ENCODE data around the gene PCSK2.
"Not testable (repeated sequence)": the region's sequence is repeated elsewhere in the genome, so short reads cannot be mapped to it uniquely, and the experiment has no call there.

Gene PCSK2

GRCh38 chr20:17226410-17227218, at the start of gene PCSK2:
PCSK2 (plus strand) TSS chr20:17227040; CDS start chr20:17227306, 266 bp downstream.
- DNase-seq (ENCODE audit: low read depth in 2 of 2), result no peak

DNA sequence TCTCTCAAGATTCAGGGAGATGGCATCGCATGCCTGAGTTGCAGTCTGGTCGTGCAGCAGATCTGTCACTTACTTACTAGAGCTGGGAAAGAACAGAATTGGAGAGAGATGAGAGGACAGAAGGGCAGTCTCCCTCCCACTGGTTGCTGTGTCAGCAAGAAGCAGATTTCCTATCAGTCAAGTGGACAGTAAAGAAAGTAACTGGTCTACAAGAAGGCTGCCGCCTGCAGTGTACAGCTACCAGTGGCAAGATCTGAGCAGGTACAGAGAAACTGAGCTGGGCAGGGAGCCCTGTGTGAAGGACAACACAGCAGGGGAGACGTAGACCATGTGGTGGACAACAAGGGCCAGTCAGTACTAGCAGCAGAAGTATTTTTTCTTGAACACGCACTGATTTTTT, 49.5 kb upstream of the PCSK2 start:
- no peak for DNase-seq (ENCODE audit: low read depth in 2 of 2)

GRCh38 chr20:17179840-17180239, 47.0 kb upstream of the PCSK2 start:
- DNase-seq (ENCODE audit: low read depth in 2 of 2), result no peak

DNA sequence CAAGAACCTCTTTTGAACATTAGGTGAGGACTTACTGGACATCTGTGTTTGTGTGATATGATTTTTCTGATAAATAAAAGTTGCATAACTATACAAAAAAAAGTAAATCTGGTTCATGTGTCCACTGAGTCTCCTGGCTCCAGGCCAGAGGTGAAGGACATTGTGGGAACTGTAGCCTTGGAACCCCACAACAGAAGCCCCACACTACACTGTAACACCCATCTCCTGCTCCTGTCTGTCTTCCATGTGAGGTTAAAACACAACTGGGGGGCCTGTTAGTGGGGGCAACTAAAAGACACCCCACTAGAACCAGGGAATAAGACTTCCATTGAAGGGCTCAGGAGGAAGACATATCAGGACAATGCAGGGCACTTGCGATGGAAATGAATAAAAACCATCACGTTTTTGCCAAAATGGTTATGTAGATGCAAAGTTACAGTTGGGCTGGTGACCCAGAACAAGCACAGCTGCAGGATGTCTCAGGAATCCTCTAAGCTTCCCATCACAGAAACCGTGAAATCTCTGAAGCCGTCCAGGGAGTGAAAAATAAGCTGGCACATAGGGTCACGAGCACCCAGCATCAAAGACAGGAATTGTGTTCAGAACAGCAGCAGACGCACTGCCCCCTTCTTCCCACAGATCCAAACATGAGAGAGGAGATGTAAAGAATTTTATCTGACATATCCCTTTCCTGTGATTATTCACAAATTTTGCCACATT, 36.7 kb upstream of the PCSK2 start:
- no peak for DNase-seq (ENCODE audit: low read depth in 2 of 2)

- DNase-seq (ENCODE audit: low read depth in 2 of 2), result no peak
Observed at GRCh38 chr20:17197041-17197440, 29.8 kb upstream of the PCSK2 start.

- no peak for DNase-seq (ENCODE audit: low read depth in 2 of 2)
Observed at GRCh38 chr20:17202030-17202429, 24.8 kb upstream of the PCSK2 start.

DNA sequence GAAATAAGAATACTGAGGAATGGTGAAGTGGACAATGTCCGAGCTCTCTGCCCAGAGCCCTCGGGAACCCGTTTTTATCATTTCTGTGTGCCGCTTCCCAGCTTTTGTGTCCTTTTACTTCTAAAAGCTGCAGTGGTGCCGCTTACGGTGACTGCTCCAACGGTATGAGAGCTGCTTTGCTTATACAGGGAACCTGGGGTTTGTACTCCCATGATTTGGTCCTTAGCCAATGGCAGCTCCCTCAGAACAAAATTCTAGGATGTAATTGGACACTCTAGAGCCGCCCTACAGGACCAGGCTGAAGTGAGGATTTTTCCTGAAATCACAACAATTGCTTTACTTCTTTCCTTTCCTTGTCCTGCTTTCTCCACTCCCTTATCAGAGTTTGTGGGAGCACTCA, 24.2 kb upstream of the PCSK2 start:
- DNase-seq (ENCODE audit: low read depth in 2 of 2), result no peak

GRCh38 chr20:17205084-17205813, 21.6 kb upstream of the PCSK2 start:
- no peak for DNase-seq (ENCODE audit: low read depth in 2 of 2)

DNA sequence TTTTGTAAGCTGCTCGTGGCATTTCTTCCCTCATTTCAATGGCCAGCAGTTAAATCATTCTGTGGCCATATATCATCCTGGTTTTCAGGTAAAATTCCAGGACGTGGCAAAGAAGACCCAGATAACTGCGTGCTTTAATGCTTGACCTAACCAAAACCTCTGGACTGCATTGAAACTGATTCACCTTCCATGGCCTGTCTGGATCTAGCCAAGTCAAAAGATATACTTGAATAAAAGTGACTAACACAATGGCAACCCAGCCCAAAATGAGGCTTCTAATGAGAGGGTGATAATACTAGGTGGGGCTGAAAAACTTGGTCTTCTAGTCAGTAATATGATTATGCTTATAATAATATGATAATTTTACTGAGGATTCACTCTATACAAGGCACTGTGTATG, 16.5 kb upstream of the PCSK2 start:
- DNase-seq (ENCODE audit: low read depth in 2 of 2), result no peak

DNA sequence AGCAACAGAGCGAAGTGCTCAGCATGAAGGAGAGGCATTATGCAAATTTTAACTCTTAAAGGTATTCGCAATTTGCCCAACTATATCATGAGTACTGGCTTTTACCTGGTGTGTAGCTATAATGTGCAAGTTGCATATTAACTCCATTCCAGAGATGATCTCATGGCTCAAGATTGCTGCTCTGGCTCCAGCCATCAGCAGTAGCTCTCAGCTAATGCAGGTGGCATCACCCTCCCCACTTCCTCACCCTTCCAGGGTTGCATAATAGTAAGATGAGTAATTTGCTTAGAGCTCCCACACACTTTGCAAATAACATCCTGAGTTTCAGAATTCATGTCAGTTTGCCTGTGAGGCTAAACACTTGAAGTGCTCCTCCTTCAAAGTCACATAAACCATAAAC, 15.9 kb upstream of the PCSK2 start:
- DNase-seq (ENCODE audit: low read depth in 2 of 2), result no peak

- DNase-seq (ENCODE audit: low read depth in 2 of 2), result no peak
Observed at GRCh38 chr20:17215167-17215566, 11.7 kb upstream of the PCSK2 start.

- not testable (repeated sequence) for DNase-seq (ENCODE audit: low read depth in 2 of 2)
Observed at GRCh38 chr20:17219856-17220255, 7.0 kb upstream of the PCSK2 start.

DNA sequence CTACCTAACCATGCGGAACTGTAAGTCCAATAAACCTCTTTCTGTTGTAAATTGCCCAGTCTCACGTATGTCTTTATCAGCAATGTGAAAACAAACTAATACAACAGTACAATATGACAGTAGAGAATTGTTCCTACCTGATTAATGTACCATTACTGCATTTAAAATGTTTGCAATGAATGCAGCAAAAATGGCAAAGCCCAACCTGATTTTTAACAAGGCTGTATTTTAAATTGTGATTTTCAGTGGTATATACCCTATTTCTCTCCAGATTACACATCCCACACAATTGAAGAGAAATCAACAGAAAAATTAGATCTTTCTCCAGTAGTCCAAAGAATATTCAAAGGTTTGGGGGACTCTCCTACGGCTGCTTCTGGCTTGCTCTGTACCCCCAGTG, 3.3 kb upstream of the PCSK2 start:
- DNase-seq (ENCODE audit: low read depth in 2 of 2), result no peak

DNA sequence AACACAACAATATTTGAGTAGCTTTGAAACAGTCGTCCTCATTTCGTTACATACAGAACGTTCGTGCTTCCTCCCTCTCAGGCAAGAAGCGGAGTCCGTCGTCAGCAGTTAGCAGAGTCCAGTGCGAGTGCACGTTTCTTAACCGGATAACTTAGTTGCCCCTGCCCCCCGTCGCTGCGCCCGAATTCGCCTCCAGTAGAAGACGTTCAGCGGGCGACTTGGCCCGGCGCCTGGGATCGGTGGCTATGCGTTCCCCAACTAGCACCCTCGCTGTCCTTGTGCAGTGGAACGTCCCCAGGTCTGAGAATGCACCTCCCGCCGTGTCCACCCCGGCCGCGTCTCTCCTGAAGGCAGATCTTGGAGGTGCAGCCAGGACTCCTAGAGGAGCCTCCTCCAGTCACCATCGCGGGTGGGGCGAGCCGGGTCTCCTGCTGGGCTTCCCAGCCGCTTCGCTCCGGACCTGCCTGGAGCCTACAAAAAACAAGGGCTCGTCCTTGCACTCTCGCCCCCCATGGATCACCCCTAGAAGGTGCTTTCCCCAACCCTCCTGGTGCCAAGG, 910 bp upstream of the PCSK2 start:
- no peak for DNase-seq (ENCODE audit: low read depth in 2 of 2)

DNA sequence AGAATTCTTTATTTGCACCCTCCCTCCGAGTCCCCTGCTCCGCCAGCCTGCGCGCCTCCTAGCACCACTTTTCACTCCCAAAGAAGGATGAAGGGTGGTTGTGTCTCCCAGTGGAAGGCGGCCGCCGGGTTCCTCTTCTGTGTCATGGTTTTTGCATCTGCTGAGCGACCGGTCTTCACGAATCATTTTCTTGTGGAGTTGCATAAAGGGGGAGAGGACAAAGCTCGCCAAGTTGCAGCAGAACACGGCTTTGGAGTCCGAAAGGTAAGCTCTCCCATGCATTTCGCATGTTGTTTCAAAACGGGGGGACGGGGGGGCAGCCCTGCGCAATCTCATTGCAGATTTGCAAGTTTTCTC, 357 bp downstream of the PCSK2 start:
- no peak for DNase-seq (ENCODE audit: low read depth in 2 of 2)

GRCh38 chr20:17227669-17228623, 1.1 kb downstream of the PCSK2 start:
- no peak for DNase-seq (ENCODE audit: low read depth in 2 of 2)

DNA sequence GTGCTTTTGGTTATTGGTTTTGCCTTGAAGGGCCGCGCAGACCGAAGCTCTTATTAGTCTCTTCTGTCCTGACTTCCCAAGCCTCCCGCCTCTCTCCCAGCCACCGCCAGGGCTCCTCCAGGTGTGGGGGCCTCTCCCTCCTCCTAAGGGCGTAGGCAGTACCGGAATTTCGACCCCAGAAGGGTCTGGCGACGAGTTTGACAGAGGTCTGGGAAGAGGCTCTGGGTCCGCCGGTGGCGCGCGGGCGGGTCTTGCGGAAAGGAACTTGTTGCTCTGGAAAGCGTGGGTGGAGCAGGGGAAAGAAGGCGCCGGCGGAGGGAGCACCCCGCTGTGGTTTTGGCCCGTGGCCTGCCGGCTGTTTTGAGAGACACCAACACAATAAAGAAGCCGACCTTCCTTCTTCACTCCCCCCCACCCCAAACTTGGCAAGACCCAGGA, 1.8 kb downstream of the PCSK2 start:
- no peak for DNase-seq (ENCODE audit: low read depth in 2 of 2)

DNA sequence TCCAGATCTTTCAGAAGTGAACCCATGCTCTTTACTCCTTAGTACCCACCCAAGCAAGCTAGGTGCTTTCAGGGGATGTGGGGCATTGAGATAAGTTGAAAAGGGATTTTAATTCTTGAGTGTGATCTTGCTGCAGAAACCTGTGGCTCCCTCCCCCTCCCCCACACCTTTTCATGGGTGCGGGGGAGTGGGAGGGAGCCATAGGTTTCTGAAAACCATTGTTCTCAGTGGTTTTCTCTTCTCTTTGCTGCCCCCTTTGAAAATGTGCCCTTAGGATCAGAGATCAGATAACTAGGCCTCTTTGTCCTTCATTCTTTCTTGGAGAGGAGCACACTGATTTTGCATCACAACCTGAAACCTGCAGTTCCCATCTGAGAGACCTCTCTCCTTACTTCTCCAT, 2.4 kb downstream of the PCSK2 start:
- DNase-seq (ENCODE audit: low read depth in 2 of 2), result no peak

DNA sequence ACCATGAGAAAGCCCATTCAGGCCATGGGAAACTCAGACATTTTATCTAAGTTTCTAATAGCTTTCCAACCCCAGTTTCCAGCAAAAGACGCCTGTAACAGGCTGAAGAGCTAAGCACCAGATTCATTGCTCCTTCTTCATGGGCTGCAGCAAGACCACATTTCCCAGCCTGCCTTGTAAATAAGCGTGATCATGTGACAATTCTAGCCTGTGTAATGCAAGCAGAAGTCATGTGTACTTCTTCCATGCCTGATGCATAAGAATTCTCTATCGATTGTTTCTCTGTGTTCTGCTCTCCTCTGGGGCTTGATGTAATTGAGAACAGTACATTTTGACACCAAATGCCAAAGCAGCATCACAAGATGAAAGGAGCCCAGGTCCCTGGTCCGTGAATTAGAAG, 6.8 kb downstream of the PCSK2 start:
- no peak for DNase-seq (ENCODE audit: low read depth in 2 of 2)

- no peak for DNase-seq (ENCODE audit: low read depth in 2 of 2)
Observed at GRCh38 chr20:17236766-17237165, 9.9 kb downstream of the PCSK2 start.

DNA sequence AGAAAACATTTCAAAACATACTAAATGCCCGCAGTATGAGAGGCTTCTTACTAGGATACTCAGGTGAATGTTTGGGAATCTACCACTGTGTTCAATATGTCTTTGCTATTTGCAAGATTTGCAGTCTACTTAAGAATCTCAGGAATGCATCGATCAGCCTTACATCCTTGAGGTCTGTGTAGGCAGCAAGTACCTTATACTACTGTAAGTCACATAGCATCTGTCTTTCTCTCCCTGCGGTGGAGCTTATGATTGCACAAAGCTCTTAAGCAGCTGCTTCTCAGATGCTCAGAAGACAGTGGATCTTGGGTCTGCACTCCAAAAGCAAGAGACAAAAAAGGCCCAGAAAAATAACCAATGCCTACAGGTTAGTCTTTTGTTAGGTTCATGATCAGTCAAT, 21.4 kb downstream of the PCSK2 start:
- no peak for DNase-seq (ENCODE audit: low read depth in 2 of 2)
